Anterior cingulate cortex (tissue), 58 donors: ENCODE results near the gene MVD.

Experiments
- DNase-seq, 58 donors: peaks; one replicate each; lab custom pipeline; 2025; lab: John Stamatoyannopoulos, UW

MVD gene

GRCh38 chr16:88659160-88659559 lies 3.7 kb downstream of the MVD start:
- no peak for DNase-seq

- DNase-seq: no peak
These were observed 4.2 kb downstream of the MVD start for GRCh38 chr16:88658714-88659113.

- DNase-seq: no peak
These were observed 5.5 kb downstream of the MVD start for GRCh38 chr16:88657371-88657770.

- no peak for DNase-seq
These were observed 6.5 kb downstream of the MVD start for GRCh38 chr16:88656291-88656980.

GRCh38 chr16:88655733-88656281 lies 7.1 kb downstream of the MVD start:
- DNase-seq: no peak

- no peak for DNase-seq
These were observed 7.7 kb downstream of the MVD start for GRCh38 chr16:88655053-88655732.

- DNase-seq: no peak
These were observed 8.4 kb downstream of the MVD start for GRCh38 chr16:88654363-88655052.

- DNase-seq: no peak
These were observed 9.1 kb downstream of the MVD start for GRCh38 chr16:88653596-88654362.

GRCh38 chr16:88653101-88653500 lies 9.8 kb downstream of the MVD start:
- DNase-seq: no peak

GRCh38 chr16:88652762-88653063 lies 10.2 kb downstream of the MVD start:
- DNase-seq: no peak

- DNase-seq: no peak
These were observed 10.7 kb downstream of the MVD start for GRCh38 chr16:88651989-88652761.

GRCh38 chr16:88651276-88651988 lies 11.5 kb downstream of the MVD start:
- no peak for DNase-seq

GRCh38 chr16:88650749-88651275 lies 12.1 kb downstream of the MVD start, which contains the start of gene CYBA:
Gene CYBA, minus strand, starts transcription at chr16:88651053. Its CDS starts 40 bp downstream, at chr16:88651013.
- peak in 23 of 58 donors; percentile 5 to 56 (median 21) for DNase-seq

- peak in 3 of 58 donors; percentile 2 to 19 (median 17) for DNase-seq
These were observed 12.8 kb downstream of the MVD start for GRCh38 chr16:88649924-88650748.

GRCh38 chr16:88649195-88649923 lies 13.5 kb downstream of the MVD start:
- no peak for DNase-seq

- DNase-seq: no peak
These were observed 15.5 kb downstream of the MVD start for GRCh38 chr16:88647178-88648070.
